ENCODE results near the gene NAGS. TPM values are rescaled to one million over a fixed set of nuclear protein-coding genes. Genes with fewer than 3 reads are reported as not detected.
"Not testable (repeated sequence)": the region's sequence is repeated elsewhere in the genome, so short reads cannot be mapped to it uniquely, and the experiment has no call there.

Gene NAGS
- total and polyA plus RNA-seq, 2 experiments from 2014 or later, result 4.2 to 7.2 TPM

DNA sequence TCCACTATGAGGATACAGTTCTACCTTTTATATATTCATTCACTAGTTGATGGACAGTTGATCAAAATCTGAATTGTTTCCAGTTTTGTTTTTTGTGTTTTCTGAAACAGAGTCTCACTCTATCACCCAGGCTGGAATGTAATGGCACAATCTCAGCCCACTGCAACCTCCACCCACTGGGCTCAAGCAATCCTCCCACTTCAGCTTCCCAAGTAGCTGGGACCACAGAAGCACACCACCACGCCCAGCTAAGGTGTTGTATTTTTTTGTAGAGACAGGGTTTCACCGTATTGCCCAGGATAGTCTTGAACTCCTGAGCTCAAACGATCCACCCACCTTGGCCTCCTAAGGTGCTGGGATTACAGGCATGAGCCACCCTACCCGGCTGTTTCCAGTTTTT, 41.1 kb downstream of the NAGS start (continued):
- TF ChIP-seq, protein P1, sequence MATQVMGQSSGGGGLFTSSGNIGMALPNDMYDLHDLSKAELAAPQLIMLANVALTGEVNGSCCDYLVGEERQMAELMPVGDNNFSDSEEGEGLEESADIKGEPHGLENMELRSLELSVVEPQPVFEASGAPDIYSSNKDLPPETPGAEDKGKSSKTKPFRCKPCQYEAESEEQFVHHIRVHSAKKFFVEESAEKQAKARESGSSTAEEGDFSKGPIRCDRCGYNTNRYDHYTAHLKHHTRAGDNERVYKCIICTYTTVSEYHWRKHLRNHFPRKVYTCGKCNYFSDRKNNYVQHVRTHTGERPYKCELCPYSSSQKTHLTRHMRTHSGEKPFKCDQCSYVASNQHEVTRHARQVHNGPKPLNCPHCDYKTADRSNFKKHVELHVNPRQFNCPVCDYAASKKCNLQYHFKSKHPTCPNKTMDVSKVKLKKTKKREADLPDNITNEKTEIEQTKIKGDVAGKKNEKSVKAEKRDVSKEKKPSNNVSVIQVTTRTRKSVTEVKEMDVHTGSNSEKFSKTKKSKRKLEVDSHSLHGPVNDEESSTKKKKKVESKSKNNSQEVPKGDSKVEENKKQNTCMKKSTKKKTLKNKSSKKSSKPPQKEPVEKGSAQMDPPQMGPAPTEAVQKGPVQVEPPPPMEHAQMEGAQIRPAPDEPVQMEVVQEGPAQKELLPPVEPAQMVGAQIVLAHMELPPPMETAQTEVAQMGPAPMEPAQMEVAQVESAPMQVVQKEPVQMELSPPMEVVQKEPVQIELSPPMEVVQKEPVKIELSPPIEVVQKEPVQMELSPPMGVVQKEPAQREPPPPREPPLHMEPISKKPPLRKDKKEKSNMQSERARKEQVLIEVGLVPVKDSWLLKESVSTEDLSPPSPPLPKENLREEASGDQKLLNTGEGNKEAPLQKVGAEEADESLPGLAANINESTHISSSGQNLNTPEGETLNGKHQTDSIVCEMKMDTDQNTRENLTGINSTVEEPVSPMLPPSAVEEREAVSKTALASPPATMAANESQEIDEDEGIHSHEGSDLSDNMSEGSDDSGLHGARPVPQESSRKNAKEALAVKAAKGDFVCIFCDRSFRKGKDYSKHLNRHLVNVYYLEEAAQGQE (IDR thresholded peaks at IDR 0.05; ENCODE audit: unreplicated experiment), result no peak
- no peak for TF ChIP-seq ZNF114 (CRISPR knock-in tag; IDR thresholded peaks at IDR 0.05)
- TF ChIP-seq NANOG (IDR thresholded peaks at IDR 0.05; ENCODE audit: borderline replicate concordance), result no peak
- no peak for TF ChIP-seq POLR2AphosphoS5 (IDR thresholded peaks at IDR 0.05; ENCODE audit: low read depth)
- TF ChIP-seq, protein P2, sequence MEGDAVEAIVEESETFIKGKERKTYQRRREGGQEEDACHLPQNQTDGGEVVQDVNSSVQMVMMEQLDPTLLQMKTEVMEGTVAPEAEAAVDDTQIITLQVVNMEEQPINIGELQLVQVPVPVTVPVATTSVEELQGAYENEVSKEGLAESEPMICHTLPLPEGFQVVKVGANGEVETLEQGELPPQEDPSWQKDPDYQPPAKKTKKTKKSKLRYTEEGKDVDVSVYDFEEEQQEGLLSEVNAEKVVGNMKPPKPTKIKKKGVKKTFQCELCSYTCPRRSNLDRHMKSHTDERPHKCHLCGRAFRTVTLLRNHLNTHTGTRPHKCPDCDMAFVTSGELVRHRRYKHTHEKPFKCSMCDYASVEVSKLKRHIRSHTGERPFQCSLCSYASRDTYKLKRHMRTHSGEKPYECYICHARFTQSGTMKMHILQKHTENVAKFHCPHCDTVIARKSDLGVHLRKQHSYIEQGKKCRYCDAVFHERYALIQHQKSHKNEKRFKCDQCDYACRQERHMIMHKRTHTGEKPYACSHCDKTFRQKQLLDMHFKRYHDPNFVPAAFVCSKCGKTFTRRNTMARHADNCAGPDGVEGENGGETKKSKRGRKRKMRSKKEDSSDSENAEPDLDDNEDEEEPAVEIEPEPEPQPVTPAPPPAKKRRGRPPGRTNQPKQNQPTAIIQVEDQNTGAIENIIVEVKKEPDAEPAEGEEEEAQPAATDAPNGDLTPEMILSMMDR (conservative IDR thresholded peaks at IDR 0.05; ENCODE audit: low read depth in 2 of 2), result no peak

DNA sequence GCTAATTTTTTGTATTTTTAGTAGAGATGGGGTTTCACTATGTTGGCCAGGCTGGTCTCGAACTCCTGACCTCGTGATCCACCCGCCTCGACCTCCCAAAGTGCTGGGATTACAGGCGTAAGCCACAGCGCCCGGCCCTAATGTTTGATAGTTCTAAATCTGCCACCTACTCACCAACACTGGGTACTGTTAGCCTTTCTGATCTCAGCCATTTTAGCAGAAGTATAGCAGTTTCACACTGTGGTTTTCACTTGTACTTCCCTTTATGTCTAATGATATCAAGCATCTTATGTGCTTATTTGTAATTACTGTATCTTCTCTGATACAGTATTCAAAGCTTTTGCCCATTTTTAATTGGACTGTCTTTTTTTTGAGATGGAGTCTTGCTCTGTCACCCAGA, 42.5 kb downstream of the NAGS start:
- not testable (repeated sequence) for ATAC-seq; H2AFZ ChIP-seq; H3K9me3 Mint-ChIP-seq; H3K9me2 ChIP-seq (ENCODE audit: insufficient read depth); H3K4me3 Mint-ChIP-seq; H3K27ac ChIP-seq (ENCODE audit: low read depth); H3K4me2 ChIP-seq; H3K27ac Mint-ChIP-seq; H3K27me3 ChIP-seq (ENCODE audit: insufficient read depth); H3K4me3 ChIP-seq; DNase-seq (ENCODE audit: low spot score); H3F3A ChIP-seq (replicated peaks; ENCODE audit: low read depth); H3K27me3 Mint-ChIP-seq (ENCODE audit: insufficient read depth, low read depth, poor library complexity)
- peaks cover 66% of the 10 kb centered on the region for H3K36me3 Mint-ChIP-seq (ENCODE audit: low read depth)
- peaks cover 31% of the 10 kb centered on the region for H4K20me1 ChIP-seq (replicated peaks; ENCODE audit: insufficient read depth)
- peaks cover 12% of the 10 kb centered on the region; the same call in 2 of the 3 replicates for H3K4me1 Mint-ChIP-seq
- peaks cover 42% of the 10 kb centered on the region for H3K36me3 ChIP-seq (ENCODE audit: insufficient read depth)
- H3K79me2 ChIP-seq (replicated peaks; ENCODE audit: insufficient read depth), result peaks cover 100% of the 10 kb centered on the region
- peaks cover 17% of the 10 kb centered on the region for H3K4me1 ChIP-seq (ENCODE audit: insufficient read depth)

DNA sequence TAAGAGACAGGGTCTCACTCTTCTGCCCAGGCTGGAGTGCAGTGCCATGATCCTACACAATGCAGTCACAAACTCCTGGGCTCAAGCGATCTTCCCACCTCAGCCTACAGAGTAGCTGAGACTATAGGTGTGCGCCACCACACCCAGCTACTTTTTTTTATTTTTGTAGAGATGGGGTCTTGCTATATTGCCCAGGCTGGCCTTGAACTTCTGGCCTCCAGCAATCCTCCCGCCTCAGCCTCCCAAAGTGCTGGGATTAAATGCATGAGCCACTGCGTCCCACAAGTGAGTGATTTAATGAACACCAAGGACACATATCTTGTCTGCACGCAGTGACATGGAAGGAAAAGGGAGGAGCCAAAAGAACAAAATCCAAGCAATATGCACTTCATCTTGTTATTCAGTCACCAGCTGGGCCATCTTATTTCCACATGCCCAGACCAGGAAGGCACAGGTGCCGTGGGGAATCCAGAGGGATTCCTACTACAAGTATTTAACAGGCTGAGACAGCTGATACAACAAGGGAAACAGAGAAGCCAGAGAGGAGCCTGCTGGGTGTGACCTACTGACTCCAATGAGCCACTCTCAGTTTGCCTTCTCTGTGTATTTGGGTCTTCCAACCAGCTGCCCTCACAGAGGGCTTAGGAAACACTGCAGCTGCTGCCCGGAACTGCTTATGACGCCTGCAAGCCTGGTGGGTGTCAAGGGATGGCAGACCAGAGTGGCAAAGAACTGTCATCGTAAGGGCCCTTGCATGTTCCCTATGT, 45.1 kb downstream of the NAGS start:
- DNase-seq (ENCODE audit: low spot score) (no peak), ATAC-seq (no peak)
- Histone ChIP-seq H3K4me2 (no peak overlapping the region), H3K9me2 (ENCODE audit: insufficient read depth) (no peaks in the 10 kb centered on the region), H3K36me3 (ENCODE audit: insufficient read depth) (peaks cover 42% of the 10 kb centered on the region), H3K4me1 (ENCODE audit: insufficient read depth) (peaks cover 11% of the 10 kb centered on the region), H4K20me1 (replicated peaks; ENCODE audit: insufficient read depth) (peaks cover 40% of the 10 kb centered on the region), H3K4me3 (no peak overlapping the region), H3K27ac (ENCODE audit: low read depth) (no peak overlapping the region), H2AFZ (no peak overlapping the region), H3F3A (replicated peaks; ENCODE audit: low read depth) (peaks cover 8% of the 10 kb centered on the region; the same call in 1 of the 2 replicates), H3K27me3 (ENCODE audit: insufficient read depth) (no peaks in the 10 kb centered on the region), H3K79me2 (replicated peaks; ENCODE audit: insufficient read depth) (peaks cover 100% of the 10 kb centered on the region)
- Mint-ChIP-seq H3K36me3 (ENCODE audit: low read depth) (peaks cover 81% of the 10 kb centered on the region), H3K4me1 (peaks cover 5% of the 10 kb centered on the region; the same call in 2 of the 3 replicates), H3K9me3 (no peaks in the 10 kb centered on the region), H3K27ac (no peak overlapping the region), H3K4me3 (no peak overlapping the region), H3K27me3 (ENCODE audit: insufficient read depth, low read depth, poor library complexity) (no peaks in the 10 kb centered on the region)
- TF ChIP-seq CREB1 (CRISPR knock-in tag; IDR thresholded peaks at IDR 0.05; ENCODE audit: low read depth), result no peak
- no peak for TF ChIP-seq JUNB (IDR thresholded peaks at IDR 0.05; ENCODE audit: unreplicated experiment)
- TF ChIP-seq, protein P3, sequence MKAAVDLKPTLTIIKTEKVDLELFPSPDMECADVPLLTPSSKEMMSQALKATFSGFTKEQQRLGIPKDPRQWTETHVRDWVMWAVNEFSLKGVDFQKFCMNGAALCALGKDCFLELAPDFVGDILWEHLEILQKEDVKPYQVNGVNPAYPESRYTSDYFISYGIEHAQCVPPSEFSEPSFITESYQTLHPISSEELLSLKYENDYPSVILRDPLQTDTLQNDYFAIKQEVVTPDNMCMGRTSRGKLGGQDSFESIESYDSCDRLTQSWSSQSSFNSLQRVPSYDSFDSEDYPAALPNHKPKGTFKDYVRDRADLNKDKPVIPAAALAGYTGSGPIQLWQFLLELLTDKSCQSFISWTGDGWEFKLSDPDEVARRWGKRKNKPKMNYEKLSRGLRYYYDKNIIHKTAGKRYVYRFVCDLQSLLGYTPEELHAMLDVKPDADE (IDR thresholded peaks at IDR 0.05), result no peak
